Activated naive CD4-positive, alpha-beta T cell (primary cell): ENCODE measurements around the gene EMB.
"Not testable (repeated sequence)": the region's sequence is repeated elsewhere in the genome, so short reads cannot be mapped to it uniquely, and the experiment has no call there.

Source experiments
- DNase-seq, 4 experiments: peaks; one replicate each; lab custom pipeline; 2025; lab: John Stamatoyannopoulos, UW

The EMB gene

GRCh38 chr5:50440651-50441492 is at the start of gene EMB:
TSS of gene EMB (minus strand) at chr5:50441288. CDS start at chr5:50441151, 137 bp downstream.
- DNase-seq, result peak; percentile 27 to 69 (median 62)

GRCh38 chr5:50489491-50489890 is 48.4 kb upstream of the EMB start:
- peak in 2 of 4 experiments; percentile 15 to 50 for DNase-seq

GRCh38 chr5:50478790-50479189 is 37.7 kb upstream of the EMB start:
- not testable (repeated sequence) for DNase-seq

GRCh38 chr5:50476549-50476948 is 35.5 kb upstream of the EMB start:
- DNase-seq, result no peak

- not testable (repeated sequence) for DNase-seq
Measured at GRCh38 chr5:50465015-50465414, 23.9 kb upstream of the EMB start.

GRCh38 chr5:50463726-50464125 is 22.6 kb upstream of the EMB start:
- no peak for DNase-seq

- DNase-seq, result no peak
Measured at GRCh38 chr5:50463047-50463446, 22.0 kb upstream of the EMB start.

GRCh38 chr5:50462579-50462978 is 21.5 kb upstream of the EMB start:
- DNase-seq, result not testable (repeated sequence)

GRCh38 chr5:50458372-50458771 is 17.3 kb upstream of the EMB start:
- peak in 2 of 4 experiments; percentile 44 to 49 for DNase-seq

- DNase-seq, result not testable (repeated sequence)
Measured at GRCh38 chr5:50449241-50449640, 8.2 kb upstream of the EMB start.

- DNase-seq, result no peak
Measured at GRCh38 chr5:50447941-50448340, 6.9 kb upstream of the EMB start.

GRCh38 chr5:50447228-50447627 is 6.1 kb upstream of the EMB start:
- no peak for DNase-seq

- no peak for DNase-seq
Measured at GRCh38 chr5:50445296-50445949, 4.3 kb upstream of the EMB start.

GRCh38 chr5:50442559-50443539 is 1.8 kb upstream of the EMB start:
- DNase-seq, result not testable (repeated sequence)

GRCh38 chr5:50441493-50441955 is 436 bp upstream of the EMB start:
- DNase-seq, result no peak

GRCh38 chr5:50439221-50439620 is 1.9 kb downstream of the EMB start:
- no peak for DNase-seq

GRCh38 chr5:50438060-50438459 is 3.0 kb downstream of the EMB start:
- not testable (repeated sequence) for DNase-seq

GRCh38 chr5:50435168-50435567 is 5.9 kb downstream of the EMB start:
- DNase-seq, result no peak

- DNase-seq, result not testable (repeated sequence)
Measured at GRCh38 chr5:50431133-50431904, 9.8 kb downstream of the EMB start.

- not testable (repeated sequence) for DNase-seq
Measured at GRCh38 chr5:50423100-50423799, 17.8 kb downstream of the EMB start.
